ENCODE data around the gene DYRK1A.

The DYRK1A gene

GRCh38 chr21:37454869-37455503 lies 88.4 kb downstream of the DYRK1A start:
- Histone ChIP-seq H3K27ac (no peak overlapping the region), H3K9me3 (ENCODE audit: severe bottlenecking) (no peaks in the 10 kb centered on the region), H3K36me3 (peaks cover 21% of the 10 kb centered on the region), H3K4me3 (ENCODE audit: low read depth, low read length) (no peak overlapping the region), H3K27me3 (ENCODE audit: insufficient read depth, low read depth, severe bottlenecking) (no peaks in the 10 kb centered on the region)
- TF ChIP-seq CTCF (IDR thresholded peaks at IDR 0.05; ENCODE audit: low read depth, low read length): no peak
- no peak for DNase-seq

- TF ChIP-seq CTCF (IDR thresholded peaks at IDR 0.05; ENCODE audit: low read depth, low read length): no peak
- Histone ChIP-seq H3K9me3 (ENCODE audit: severe bottlenecking) (no peaks in the 10 kb centered on the region), H3K36me3 (peaks cover 16% of the 10 kb centered on the region), H3K4me3 (ENCODE audit: low read depth, low read length) (no peak overlapping the region), H3K27ac (no peak overlapping the region), H3K27me3 (ENCODE audit: insufficient read depth, low read depth, severe bottlenecking) (no peaks in the 10 kb centered on the region)
- DNase-seq: no peak
These were observed 88.9 kb downstream of the DYRK1A start for GRCh38 chr21:37455504-37455911.

GRCh38 chr21:37458669-37459276 lies 92.2 kb downstream of the DYRK1A start:
- H3K27ac ChIP-seq: no peak overlapping the region
- TF ChIP-seq CTCF (IDR thresholded peaks at IDR 0.05; ENCODE audit: low read depth, low read length): no peak
- no peak for DNase-seq
- no peaks in the 10 kb centered on the region for H3K27me3 ChIP-seq (ENCODE audit: insufficient read depth, low read depth, severe bottlenecking)
- H3K36me3 ChIP-seq: peaks cover 13% of the 10 kb centered on the region
- H3K9me3 ChIP-seq (ENCODE audit: severe bottlenecking): no peaks in the 10 kb centered on the region
- no peak overlapping the region for H3K4me3 ChIP-seq (ENCODE audit: low read depth, low read length)

GRCh38 chr21:37459575-37459974 lies 93.0 kb downstream of the DYRK1A start:
- Histone ChIP-seq H3K27me3 (ENCODE audit: insufficient read depth, low read depth, severe bottlenecking) (no peaks in the 10 kb centered on the region), H3K4me3 (ENCODE audit: low read depth, low read length) (no peak overlapping the region), H3K36me3 (peaks cover 10% of the 10 kb centered on the region), H3K9me3 (ENCODE audit: severe bottlenecking) (no peaks in the 10 kb centered on the region), H3K27ac (no peak overlapping the region)
- DNase-seq: no peak
- TF ChIP-seq CTCF (IDR thresholded peaks at IDR 0.05; ENCODE audit: low read depth, low read length): no peak

GRCh38 chr21:37460196-37460595 lies 93.6 kb downstream of the DYRK1A start:
- Histone ChIP-seq H3K36me3 (peaks cover 10% of the 10 kb centered on the region), H3K27ac (no peak overlapping the region), H3K4me3 (ENCODE audit: low read depth, low read length) (no peak overlapping the region)

More at GRCh38 chr21:37460196-37460595, 93.6 kb downstream of the DYRK1A start:
- no peaks in the 10 kb centered on the region for H3K9me3 ChIP-seq (ENCODE audit: severe bottlenecking)
- TF ChIP-seq CTCF (IDR thresholded peaks at IDR 0.05; ENCODE audit: low read depth, low read length): peak; percentile 67
- no peaks in the 10 kb centered on the region for H3K27me3 ChIP-seq (ENCODE audit: insufficient read depth, low read depth, severe bottlenecking)
- peak; percentile 65 for DNase-seq
